Neuronal stem cell (in vitro differentiated cells): ENCODE measurements around the gene TSPAN13.

Source experiments
- DNase-seq: peaks from one replicate; pipeline ENCODE4 v3.0.0-alpha.2; 2013; ENCODE audit warnings: low spot score
- H2AFZ ChIP-seq: one replicate; pipeline ENCODE4 v1.6.1; 2013; ENCODE audit warnings: mild to moderate bottlenecking, low read length, inconsistent platforms
- H2AK5ac ChIP-seq: 2 replicates; pipeline ENCODE4 v1.6.1; 2013; ENCODE audit warnings: low read depth, mild to moderate bottlenecking, inconsistent platforms, low read length, moderate library complexity, mixed read lengths
- H2BK120ac ChIP-seq: 2 replicates; pipeline ENCODE4 v1.6.1; 2013; ENCODE audit warnings: low read depth, mild to moderate bottlenecking, inconsistent platforms, low read length, moderate library complexity, mixed read lengths
- H2BK12ac ChIP-seq: one replicate; pipeline ENCODE4 v1.6.1; 2013; ENCODE audit warnings: low read length, inconsistent platforms
- H2BK15ac ChIP-seq: 2 replicates; pipeline ENCODE4 v1.6.1; 2013; ENCODE audit warnings: mild to moderate bottlenecking, low read length, inconsistent platforms, mixed read lengths
- H2BK5ac ChIP-seq: one replicate; pipeline ENCODE4 v1.6.1; 2013; ENCODE audit warnings: inconsistent platforms, mild to moderate bottlenecking, low read length, moderate library complexity
- H3K14ac ChIP-seq: one replicate; pipeline ENCODE4 v1.6.1; 2013; ENCODE audit warnings: low read length, inconsistent platforms
- H3K18ac ChIP-seq: 2 replicates; pipeline ENCODE4 v1.6.1; 2013; ENCODE audit warnings: low read length, inconsistent platforms
- H3K23ac ChIP-seq: 2 replicates; pipeline ENCODE4 v1.6.1; 2013; ENCODE audit warnings: low read depth, mild to moderate bottlenecking, mixed read lengths, low read length, inconsistent platforms; ENCODE audit not compliant: poor library complexity
- H3K27ac ChIP-seq: replicated peaks from 3 replicates; pipeline ENCODE4 v1.5.1; 2013; ENCODE audit warnings: low read length, inconsistent platforms
- H3K27me3 ChIP-seq, 3 experiments: 2 replicates each; pipeline ENCODE4 v1.6.1; 2013; ENCODE audit warnings: low read length in 3 of 3, mild to moderate bottlenecking in 2 of 3, inconsistent platforms in 1 of 3, low read depth in 1 of 3, mixed read lengths in 1 of 3, moderate library complexity in 1 of 3; ENCODE audit not compliant: control insufficient read depth in 3 of 3, insufficient read depth in 3 of 3
- H3K36me3 ChIP-seq, 2 donors: replicated peaks in 1 of 2; 2 replicates each; pipeline ENCODE4 v1.6.1; 2013; ENCODE audit warnings: low read length in 2 of 2; ENCODE audit not compliant: control insufficient read depth in 2 of 2, insufficient read depth in 2 of 2
- H3K4ac ChIP-seq: 2 replicates; pipeline ENCODE4 v1.6.1; 2013; ENCODE audit warnings: inconsistent platforms, mild to moderate bottlenecking, low read length, moderate library complexity
- H3K4me1 ChIP-seq, 2 donors: 1 replicate in 1 of 2; 2 replicates in 1 of 2; pipeline ENCODE4 v1.6.1; 2013; ENCODE audit warnings: low read length in 2 of 2, low read depth in 1 of 2; ENCODE audit not compliant: control insufficient read depth in 2 of 2, insufficient read depth in 1 of 2
- H3K4me2 ChIP-seq: one replicate; pipeline ENCODE4 v1.6.1; 2013; ENCODE audit warnings: mild to moderate bottlenecking, low read length, inconsistent platforms; ENCODE audit not compliant: insufficient read depth, poor library complexity, severe bottlenecking
- H3K4me3 ChIP-seq, 2 donors: 2 replicates each; pipeline ENCODE4 v1.5.1; 2013; ENCODE audit warnings: low read length in 2 of 2, mild to moderate bottlenecking in 2 of 2, inconsistent platforms in 1 of 2, moderate library complexity in 1 of 2
- H3K79me1 ChIP-seq: one replicate; pipeline ENCODE4 v1.6.1; 2013; ENCODE audit warnings: low read depth, mild to moderate bottlenecking, inconsistent platforms, low read length, moderate library complexity
- H3K9ac ChIP-seq: one replicate; pipeline ENCODE4 v1.6.1; 2013; ENCODE audit warnings: mild to moderate bottlenecking, low read depth, low read length, inconsistent platforms; ENCODE audit not compliant: poor library complexity
- H3K9me3 ChIP-seq, 2 donors: replicated peaks in 1 of 2; 2 replicates each; pipeline versions ENCODE3 to v1.6.1; 2013; ENCODE audit warnings: low read length in 2 of 2, mild to moderate bottlenecking in 2 of 2, inconsistent platforms in 1 of 2, low read depth in 1 of 2, mixed read lengths in 1 of 2, moderate library complexity in 1 of 2; ENCODE audit not compliant: control insufficient read depth in 2 of 2, insufficient read depth in 1 of 2
- H4K8ac ChIP-seq: one replicate; pipeline ENCODE4 v1.6.1; 2013; ENCODE audit warnings: low read depth, mild to moderate bottlenecking, inconsistent platforms, low read length, moderate library complexity
- H4K91ac ChIP-seq: one replicate; pipeline ENCODE4 v1.6.1; 2013; ENCODE audit warnings: low read length, low read depth, mild to moderate bottlenecking, inconsistent platforms; ENCODE audit not compliant: poor library complexity
- WGBS, 2 donors: extraction: QIAGEN DNeasy Blood & Tissue Kit; methylation state at CpG; one replicate each; pipeline ENCODE4 v1.1.7; 2013; ENCODE audit warnings: missing lambda C conversion rate in 2 of 2, mixed read lengths in 1 of 2; ENCODE audit not compliant: insufficient read length in 2 of 2, insufficient replicate concordance in 1 of 2; ENCODE audit errors: extremely low coverage in 2 of 2; 5-methylcytosine and 5-hydroxymethylcytosine counted together

The TSPAN13 gene

GRCh38 chr7:16804674-16805439, 51.3 kb downstream of the TSPAN13 start, which contains the start of gene AGR2:
TSS of gene AGR2 (minus strand) at chr7:16804999. CDS start at chr7:16801796, 3,203 bp downstream.
- no peak within 1 kb of the TSS for H3K27ac ChIP-seq
- H3K4me3 ChIP-seq = no peak within 1 kb of the TSS
- H2AK5ac ChIP-seq = no peak within 1 kb of the TSS
- no peak within 1 kb of the TSS for H3K23ac ChIP-seq
- no peaks in the 10 kb centered on the region for H3K36me3 ChIP-seq
- H3K4me2 ChIP-seq = no peak within 1 kb of the TSS
- no peaks in the 10 kb centered on the region for H3K79me1 ChIP-seq
- H3K9me3 ChIP-seq = no peaks in the 10 kb centered on the region
- no peak within 1 kb of the TSS for H2BK5ac ChIP-seq
- no peaks in the 10 kb centered on the region for H3K4me1 ChIP-seq
- H3K14ac ChIP-seq = no peak within 1 kb of the TSS
- H4K91ac ChIP-seq = no peak within 1 kb of the TSS
- H2BK15ac ChIP-seq = no peak within 1 kb of the TSS
- no peak for DNase-seq
- H3K4ac ChIP-seq = no peak within 1 kb of the TSS
- H3K27me3 ChIP-seq = no peaks in the 10 kb centered on the region
- no peak within 1 kb of the TSS for H2BK120ac ChIP-seq
- H3K9ac ChIP-seq = no peak within 1 kb of the TSS
- no CpG with 5 or more reads among the region's 13 CpGs for WGBS, 2 donors
- H4K8ac ChIP-seq = no peak within 1 kb of the TSS
- H3K18ac ChIP-seq = no peak within 1 kb of the TSS
- peak within 1 kb of the TSS; percentile 28 for H2AFZ ChIP-seq
- no peak within 1 kb of the TSS for H2BK12ac ChIP-seq

- no peak overlapping the region for H2BK120ac ChIP-seq
- H3K9me3 ChIP-seq = no peaks in the 10 kb centered on the region
- no CpG with 5 or more reads among the region's 3 CpGs for WGBS, 2 donors
Observed at GRCh38 chr7:16805441-16805840, 51.9 kb downstream of the TSPAN13 start.

GRCh38 chr7:16810112-16810511, 56.6 kb downstream of the TSPAN13 start:
- H3K18ac ChIP-seq = no peak overlapping the region
- no peaks in the 10 kb centered on the region for H3K4me1 ChIP-seq
- H3K14ac ChIP-seq = no peak overlapping the region
- H3K27ac ChIP-seq = no peak overlapping the region
- H3K9ac ChIP-seq = no peak overlapping the region
- no peak overlapping the region for H4K8ac ChIP-seq
- H3K9me3 ChIP-seq = no peaks in the 10 kb centered on the region
- H2BK15ac ChIP-seq = no peak overlapping the region
- H2AFZ ChIP-seq = no peak overlapping the region
- H3K36me3 ChIP-seq = no peaks in the 10 kb centered on the region
- no peak for DNase-seq
- WGBS, 2 donors = no CpG with 5 or more reads among the region's 2 CpGs
- H3K4me3 ChIP-seq = no peak overlapping the region
- no peak overlapping the region for H2BK12ac ChIP-seq
- no peaks in the 10 kb centered on the region for H3K27me3 ChIP-seq
- no peak overlapping the region for H3K4me2 ChIP-seq
- H3K79me1 ChIP-seq = no peaks in the 10 kb centered on the region
- H2BK5ac ChIP-seq = no peak overlapping the region
- no peak overlapping the region for H3K23ac ChIP-seq
- H3K4ac ChIP-seq = no peak overlapping the region
- H2AK5ac ChIP-seq = no peak overlapping the region
- no peak overlapping the region for H4K91ac ChIP-seq
- no peak overlapping the region for H2BK120ac ChIP-seq

More at GRCh38 chr7:16805441-16805840, 51.9 kb downstream of the TSPAN13 start:
- Histone ChIP-seq H3K4me2 (no peak overlapping the region), H2BK12ac (no peak overlapping the region), H2BK5ac (no peak overlapping the region), H3K23ac (no peak overlapping the region), H4K8ac (no peak overlapping the region), H3K27ac (no peak overlapping the region), H4K91ac (no peak overlapping the region), H3K4ac (no peak overlapping the region), H3K4me3 (no peak overlapping the region), H3K9ac (no peak overlapping the region), H3K18ac (no peak overlapping the region), H3K4me1 (no peaks in the 10 kb centered on the region), H2BK15ac (no peak overlapping the region), H3K79me1 (no peaks in the 10 kb centered on the region), H3K36me3 (no peaks in the 10 kb centered on the region), H3K14ac (no peak overlapping the region), H2AK5ac (no peak overlapping the region), H3K27me3 (no peaks in the 10 kb centered on the region), H2AFZ (no peak overlapping the region)
- no peak for DNase-seq

- H3K4me3 ChIP-seq = no peak overlapping the region
Observed at GRCh38 chr7:16810573-16810972, 57.0 kb downstream of the TSPAN13 start.

More at GRCh38 chr7:16810573-16810972, 57.0 kb downstream of the TSPAN13 start:
- H3K4me1 ChIP-seq = no peaks in the 10 kb centered on the region
- no peak overlapping the region for H3K27ac ChIP-seq
- H3K14ac ChIP-seq = no peak overlapping the region
- DNase-seq = no peak
- no peak overlapping the region for H4K8ac ChIP-seq
- H2BK5ac ChIP-seq = no peak overlapping the region
- H3K27me3 ChIP-seq = no peaks in the 10 kb centered on the region
- no peak overlapping the region for H3K4me2 ChIP-seq
- no peak overlapping the region for H3K23ac ChIP-seq
- H2BK120ac ChIP-seq = no peak overlapping the region
- no CpG with 5 or more reads among the region's 5 CpGs for WGBS, 2 donors
- no peak overlapping the region for H2AFZ ChIP-seq
- H3K18ac ChIP-seq = no peak overlapping the region
- H3K79me1 ChIP-seq = no peaks in the 10 kb centered on the region
- no peaks in the 10 kb centered on the region for H3K36me3 ChIP-seq
- H2AK5ac ChIP-seq = no peak overlapping the region
- no peak overlapping the region for H2BK15ac ChIP-seq
- no peaks in the 10 kb centered on the region for H3K9me3 ChIP-seq
- H3K9ac ChIP-seq = no peak overlapping the region
- no peak overlapping the region for H2BK12ac ChIP-seq
- no peak overlapping the region for H4K91ac ChIP-seq
- H3K4ac ChIP-seq = no peak overlapping the region
